DND-41 (cell line): ENCODE results near the gene SCAMP5.

Source experiments
- ATAC-seq: fragments of 200-7000 bp; cut with Tn5 transposase; 3 replicates; pipeline ENCODE4 v1.9.1; 2021; ENCODE audit warnings: low read depth; ENCODE audit not compliant: insufficient read depth
- DNase-seq: peaks from one replicate; pipeline ENCODE4 v3.0.0-alpha.2; 2020
- H2AFZ ChIP-seq: 2 replicates; pipeline ENCODE4 v1.6.0; 2012; ENCODE audit warnings: low read depth, low read length
- H3K27ac ChIP-seq: 2 replicates; pipeline ENCODE4 v1.5.1; 2012; ENCODE audit warnings: low read length, inconsistent platforms
- H3K27me3 ChIP-seq: fragments of 200-600 bp; sonication (generic); 2 replicates; pipeline ENCODE4 v1.6.0; 2012; ENCODE audit warnings: low read length, mild to moderate bottlenecking, inconsistent platforms; ENCODE audit not compliant: insufficient read depth, poor library complexity
- H3K36me3 ChIP-seq: 2 replicates; pipeline ENCODE4 v1.5.1; 2012; ENCODE audit warnings: low read length, inconsistent platforms; ENCODE audit not compliant: insufficient read depth
- H3K4me1 ChIP-seq: 2 replicates; pipeline ENCODE4 v1.5.1; 2012; ENCODE audit warnings: mild to moderate bottlenecking, low read length; ENCODE audit not compliant: insufficient read depth
- H3K4me2 ChIP-seq: 2 replicates; pipeline ENCODE4 v1.6.0; 2012; ENCODE audit warnings: mild to moderate bottlenecking, moderate library complexity, low read length, inconsistent platforms; ENCODE audit not compliant: insufficient read depth
- H3K4me3 ChIP-seq, 2 experiments: fragments of 200-600 bp in 1 of 2; shearing (Covaris generic) in 1 of 2; 2 replicates each; pipeline ENCODE4 v1.5.1; 2012 to 2016; ENCODE audit warnings: inconsistent platforms in 2 of 2, low read length in 2 of 2, mild to moderate bottlenecking in 2 of 2, low read depth in 1 of 2, moderate library complexity in 1 of 2
- H3K79me2 ChIP-seq: 2 replicates; pipeline ENCODE4 v1.6.0; 2012; ENCODE audit warnings: low read length, inconsistent platforms; ENCODE audit not compliant: insufficient read depth
- H3K9ac ChIP-seq: 2 replicates; pipeline ENCODE4 v1.6.0; 2012; ENCODE audit warnings: low read depth, mild to moderate bottlenecking, inconsistent platforms, low read length, moderate library complexity
- H3K9me3 ChIP-seq: 2 replicates; pipeline ENCODE4 v1.5.1; 2012; ENCODE audit warnings: low read length, moderate library complexity, mild to moderate bottlenecking, inconsistent platforms; ENCODE audit not compliant: insufficient read depth, severe bottlenecking
- H4K20me1 ChIP-seq: 2 replicates; pipeline ENCODE4 v1.6.0; 2012; ENCODE audit warnings: low read length; ENCODE audit not compliant: insufficient read depth
- EZH2 ChIP-seq: IDR thresholded peaks from 3 replicates; pipeline ENCODE4 v1.6.1; 2012; ENCODE audit warnings: borderline replicate concordance, low read depth, mild to moderate bottlenecking, moderate library complexity, low read length, inconsistent platforms; ENCODE audit not compliant: severe bottlenecking
- TF ChIP-seq, protein P1 (sequence below): IDR thresholded peaks from 2 replicates; pipeline ENCODE4 v1.5.1; 2012; ENCODE audit warnings: borderline replicate concordance, low read length, moderate library complexity, mild to moderate bottlenecking; ENCODE audit not compliant: poor library complexity, severe bottlenecking; ENCODE audit errors: extremely low read depth

Gene SCAMP5

DNA sequence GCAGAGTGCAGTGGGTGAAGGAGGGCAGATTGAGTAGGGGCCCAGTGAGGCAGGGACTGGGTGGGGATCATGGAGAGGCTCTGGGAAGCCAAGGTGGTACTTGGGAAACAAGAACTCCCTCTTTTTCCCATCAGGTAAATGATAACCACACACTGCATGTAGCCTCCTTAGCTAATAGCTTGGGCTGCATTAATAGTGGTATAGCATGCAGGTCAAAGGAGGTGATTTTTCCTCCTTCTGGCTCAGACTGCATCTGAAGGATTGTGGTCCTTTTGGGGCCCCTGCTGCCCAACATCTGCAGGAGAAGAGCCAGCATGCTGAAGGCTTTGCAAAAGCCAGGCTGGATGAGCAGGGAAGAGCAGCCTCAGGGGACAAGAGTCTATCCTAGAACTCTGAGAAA lies 73.4 kb downstream of the SCAMP5 start:
- H3K27me3 ChIP-seq: no peaks in the 10 kb centered on the region
- no peak for DNase-seq

DNA sequence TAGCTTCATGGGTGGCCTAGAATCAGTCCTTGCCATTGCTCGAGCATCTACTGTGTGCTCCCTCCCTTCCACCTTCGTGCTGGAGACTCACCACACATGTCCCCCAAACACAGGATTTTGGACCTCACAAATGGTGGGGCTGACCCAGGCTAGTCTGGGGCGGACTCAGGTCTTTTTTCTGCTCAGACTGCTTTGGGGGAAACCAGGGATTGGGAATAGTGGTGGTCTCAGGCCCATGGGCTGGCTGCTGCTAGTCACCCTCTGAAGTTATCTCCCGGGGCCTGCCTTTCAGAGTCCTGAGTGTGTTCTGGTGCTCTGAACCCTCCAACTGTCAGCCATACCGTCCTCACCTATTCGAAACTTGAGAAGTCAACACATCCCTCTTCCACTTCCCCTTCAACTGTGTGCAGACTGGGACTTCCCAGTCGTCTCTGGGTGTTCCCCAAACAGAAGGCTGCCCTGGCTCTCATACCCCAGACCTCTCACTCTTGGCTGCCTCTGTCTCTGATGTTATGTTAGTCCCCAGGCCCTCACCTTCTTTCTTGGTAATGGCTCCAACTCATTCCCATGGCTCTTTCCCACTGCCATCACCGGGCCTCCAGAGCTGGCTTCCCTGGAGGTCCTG lies 74.0 kb downstream of the SCAMP5 start:
- Histone ChIP-seq H3K4me1 (0 out of 2 replicates have a peak, but pooled peaks cover 8% of the 10 kb centered on the region), H4K20me1 (no peaks in the 10 kb centered on the region), H3K27ac (no peak overlapping the region), H3K79me2 (no peaks in the 10 kb centered on the region), H3K4me2 (no peak overlapping the region), H3K36me3 (no peaks in the 10 kb centered on the region), H3K9ac (no peak overlapping the region), H2AFZ (no peak overlapping the region), H3K4me3 (no peak overlapping the region), H3K9me3 (no peaks in the 10 kb centered on the region), H3K27me3 (no peaks in the 10 kb centered on the region)
- ATAC-seq (no peak), DNase-seq (no peak)
- TF ChIP-seq, protein P1, sequence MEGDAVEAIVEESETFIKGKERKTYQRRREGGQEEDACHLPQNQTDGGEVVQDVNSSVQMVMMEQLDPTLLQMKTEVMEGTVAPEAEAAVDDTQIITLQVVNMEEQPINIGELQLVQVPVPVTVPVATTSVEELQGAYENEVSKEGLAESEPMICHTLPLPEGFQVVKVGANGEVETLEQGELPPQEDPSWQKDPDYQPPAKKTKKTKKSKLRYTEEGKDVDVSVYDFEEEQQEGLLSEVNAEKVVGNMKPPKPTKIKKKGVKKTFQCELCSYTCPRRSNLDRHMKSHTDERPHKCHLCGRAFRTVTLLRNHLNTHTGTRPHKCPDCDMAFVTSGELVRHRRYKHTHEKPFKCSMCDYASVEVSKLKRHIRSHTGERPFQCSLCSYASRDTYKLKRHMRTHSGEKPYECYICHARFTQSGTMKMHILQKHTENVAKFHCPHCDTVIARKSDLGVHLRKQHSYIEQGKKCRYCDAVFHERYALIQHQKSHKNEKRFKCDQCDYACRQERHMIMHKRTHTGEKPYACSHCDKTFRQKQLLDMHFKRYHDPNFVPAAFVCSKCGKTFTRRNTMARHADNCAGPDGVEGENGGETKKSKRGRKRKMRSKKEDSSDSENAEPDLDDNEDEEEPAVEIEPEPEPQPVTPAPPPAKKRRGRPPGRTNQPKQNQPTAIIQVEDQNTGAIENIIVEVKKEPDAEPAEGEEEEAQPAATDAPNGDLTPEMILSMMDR: no peak
- TF ChIP-seq EZH2: no peak

More for the DNA sequence above, 73.4 kb downstream of the SCAMP5 start:
- no peak overlapping the region for H2AFZ ChIP-seq
- H4K20me1 ChIP-seq: no peaks in the 10 kb centered on the region
- H3K36me3 ChIP-seq: no peaks in the 10 kb centered on the region
- TF ChIP-seq EZH2: no peak
- TF ChIP-seq, protein P1: no peak
- H3K9me3 ChIP-seq: no peaks in the 10 kb centered on the region
- no peaks in the 10 kb centered on the region for H3K79me2 ChIP-seq
- no peak for ATAC-seq
- H3K4me1 ChIP-seq: 0 out of 2 replicates have a peak, but pooled peaks cover 8% of the 10 kb centered on the region
- H3K4me3 ChIP-seq: no peak overlapping the region
- no peak overlapping the region for H3K27ac ChIP-seq
- H3K9ac ChIP-seq: no peak overlapping the region
- H3K4me2 ChIP-seq: no peak overlapping the region

DNA sequence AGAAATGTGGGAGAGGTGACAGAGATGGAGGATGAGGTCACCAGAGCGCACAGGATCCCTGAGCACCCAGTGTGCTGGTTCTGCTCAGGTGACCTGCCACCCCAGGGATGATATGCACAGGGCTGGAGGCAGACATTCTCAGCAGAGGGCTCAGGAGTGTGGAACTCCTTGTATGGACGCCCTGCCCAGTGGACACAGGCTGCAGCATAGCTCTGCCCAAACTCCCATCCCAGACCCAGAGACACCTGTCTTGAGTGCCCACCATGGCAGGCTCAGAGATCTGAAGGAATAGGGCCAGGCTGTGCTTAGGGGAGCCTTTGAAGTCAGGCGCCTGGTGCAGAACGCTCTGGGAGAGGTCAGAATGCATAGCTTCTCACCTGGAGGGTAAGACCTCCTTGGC lies 75.3 kb downstream of the SCAMP5 start:
- Histone ChIP-seq H3K36me3 (no peaks in the 10 kb centered on the region), H3K4me3 (no peak overlapping the region), H4K20me1 (no peaks in the 10 kb centered on the region), H3K27me3 (no peaks in the 10 kb centered on the region), H3K27ac (no peak overlapping the region), H3K9me3 (peaks cover 5% of the 10 kb centered on the region), H3K79me2 (no peaks in the 10 kb centered on the region), H2AFZ (no peak overlapping the region), H3K4me1 (0 out of 2 replicates have a peak, but pooled peaks cover 8% of the 10 kb centered on the region), H3K4me2 (no peak overlapping the region), H3K9ac (no peak overlapping the region)
- ATAC-seq (no peak), DNase-seq (no peak)
- TF ChIP-seq EZH2: no peak
- TF ChIP-seq, protein P1: no peak
